ENCODE results near the gene LRRFIP1. TPM values are rescaled to one million over a fixed set of nuclear protein-coding genes. Genes with fewer than 3 reads are reported as not detected.

LRRFIP1 gene
- total RNA-seq, 4 donors from 2014 or later, result 84.9 to 152 (median 120) TPM

- intact Hi-C loops (cut with DNase I), result loop anchor here (10.0 kb wide), 1 partner anchor 161 kb away; no protein-coding TSS in a partner anchor
- WGBS, 2 donors, result 85 to 94% methylated on average over 8 to 10 of the region's 19 CpGs
Observed at GRCh38 chr2:237583385-237584295, 43.7 kb upstream of the LRRFIP1 start.

GRCh38 chr2:237585590-237586221 lies 41.7 kb upstream of the LRRFIP1 start:
- 64 to 76% methylated on average over 5 to 6 of the region's 15 CpGs for WGBS, 2 donors

More at GRCh38 chr2:237583385-237584295, 43.7 kb upstream of the LRRFIP1 start:
- no peaks in the 10 kb centered on the region for H3K27me3 ChIP-seq
- H3K4me3 ChIP-seq, result no peak overlapping the region
- no peak for TF ChIP-seq POLR2A (IDR thresholded peaks at IDR 0.05)
- no peak for TF ChIP-seq CTCF (IDR thresholded peaks at IDR 0.05)
- H3K4me1 ChIP-seq, result peaks cover 4 to 18% (median 10%) of the 10 kb centered on the region in 3 donors
- H3K36me3 ChIP-seq, result no peaks in the 10 kb centered on the region
- H3K27ac ChIP-seq, result no peak overlapping the region
- H3K9me3 ChIP-seq, result no peaks in the 10 kb centered on the region
- no peak for DNase-seq

GRCh38 chr2:237588044-237588696 lies 39.2 kb upstream of the LRRFIP1 start:
- H3K27ac ChIP-seq, result no peak overlapping the region
- WGBS, 2 donors, result 89 to 94% methylated on average over 9 of the region's 9 CpGs
- intact Hi-C loops (cut with DNase I), result loop anchor here (10.0 kb wide), 1 partner anchor 157 kb away; no protein-coding TSS in a partner anchor
- no peaks in the 10 kb centered on the region for H3K27me3 ChIP-seq
- H3K9me3 ChIP-seq, result no peaks in the 10 kb centered on the region
- no peak for TF ChIP-seq POLR2A (IDR thresholded peaks at IDR 0.05)
- no peak for TF ChIP-seq CTCF (IDR thresholded peaks at IDR 0.05)
- peaks cover 10 to 29% (median 15%) of the 10 kb centered on the region in 3 donors for H3K4me1 ChIP-seq
- H3K36me3 ChIP-seq, result no peaks in the 10 kb centered on the region
- DNase-seq, result no peak
- no peak overlapping the region for H3K4me3 ChIP-seq

More at GRCh38 chr2:237585590-237586221, 41.7 kb upstream of the LRRFIP1 start:
- DNase-seq, result no peak
- Histone ChIP-seq H3K36me3 (no peaks in the 10 kb centered on the region), H3K4me3 (no peak overlapping the region), H3K27ac (no peak overlapping the region), H3K4me1 (peaks cover 10 to 30% (median 15%) of the 10 kb centered on the region in 3 donors), H3K27me3 (no peaks in the 10 kb centered on the region), H3K9me3 (no peaks in the 10 kb centered on the region)
- intact Hi-C loops (cut with DNase I), result loop anchor here (10.0 kb wide), 1 partner anchor 159 kb away; no protein-coding TSS in a partner anchor
- TF ChIP-seq POLR2A (IDR thresholded peaks at IDR 0.05) (no peak), CTCF (IDR thresholded peaks at IDR 0.05) (no peak)

GRCh38 chr2:237590272-237591140 lies 36.9 kb upstream of the LRRFIP1 start, which contains the start of gene RAB17:
TSS of gene RAB17 (minus strand) at chr2:237590734. CDS start at chr2:237586154, 4,580 bp downstream.
- peaks cover 20 to 50% (median 23%) of the 10 kb centered on the region in 3 donors for H3K4me1 ChIP-seq
- peak within 1 kb of the TSS; percentile 11 to 76 (median 66) for H3K27ac ChIP-seq
- H3K36me3 ChIP-seq, result no peaks in the 10 kb centered on the region
- peak within 1 kb of the TSS; percentile 5 to 50 (median 16) for H3K4me3 ChIP-seq
- DNase-seq, result no peak
- WGBS, 2 donors, result 35 to 44% methylated on average over 5 to 12 of the region's 16 CpGs
- H3K27me3 ChIP-seq, result no peaks in the 10 kb centered on the region
- intact Hi-C loops (cut with DNase I), result no loop called here
- TF ChIP-seq POLR2A (IDR thresholded peaks at IDR 0.05), result no peak
- no peaks in the 10 kb centered on the region for H3K9me3 ChIP-seq

Data from esophagus squamous epithelium (tissue), 5 donors.